GM21529 (cell line): ENCODE results near the gene DYRK3.
A peak's percentile ranks its signal among the peaks of the same experiment; 100 is the strongest.

Source experiments
- ATAC-seq: cut with Tn5 transposase; IDR thresholded peaks from one replicate; pipeline ENCODE4 v1.9.1; 2021; ENCODE audit not compliant: unreplicated experiment

DYRK3 gene

DNA sequence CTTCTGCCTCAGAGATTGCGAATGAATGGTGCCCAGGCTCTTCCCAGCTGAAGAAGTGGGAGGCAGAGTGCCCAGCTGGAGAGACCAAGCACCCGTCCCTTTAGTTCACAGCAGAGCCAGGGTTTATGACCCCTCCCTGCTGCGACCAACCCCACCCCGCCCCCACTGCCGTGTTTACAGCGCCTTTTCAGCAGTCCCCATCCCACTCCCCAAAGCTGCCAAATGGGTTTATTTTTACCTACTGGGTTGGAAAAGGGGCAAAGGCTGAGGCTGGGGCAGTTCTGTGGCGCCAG, 23.6 kb downstream of the DYRK3 start:
- ATAC-seq = no peak

DNA sequence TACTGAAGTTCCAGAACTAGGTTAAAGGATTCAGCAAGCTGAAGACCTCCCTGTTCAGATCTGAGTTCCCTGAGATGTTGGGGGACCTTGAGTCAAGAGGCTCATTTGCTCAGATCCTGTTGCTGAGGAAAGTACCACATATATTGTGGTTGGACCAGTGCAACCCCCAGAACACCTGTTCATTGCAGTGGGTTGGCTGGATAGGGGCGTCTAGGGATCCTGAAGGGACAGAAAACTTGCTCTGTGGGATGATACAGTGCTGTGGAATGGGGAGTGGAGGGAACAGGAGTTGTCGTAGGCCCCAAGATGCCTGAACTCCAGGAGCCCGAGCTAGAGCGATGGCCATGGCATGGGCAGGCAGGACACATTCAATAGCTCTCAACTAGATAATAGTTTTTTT, 24.8 kb downstream of the DYRK3 start:
- no peak for ATAC-seq

DNA sequence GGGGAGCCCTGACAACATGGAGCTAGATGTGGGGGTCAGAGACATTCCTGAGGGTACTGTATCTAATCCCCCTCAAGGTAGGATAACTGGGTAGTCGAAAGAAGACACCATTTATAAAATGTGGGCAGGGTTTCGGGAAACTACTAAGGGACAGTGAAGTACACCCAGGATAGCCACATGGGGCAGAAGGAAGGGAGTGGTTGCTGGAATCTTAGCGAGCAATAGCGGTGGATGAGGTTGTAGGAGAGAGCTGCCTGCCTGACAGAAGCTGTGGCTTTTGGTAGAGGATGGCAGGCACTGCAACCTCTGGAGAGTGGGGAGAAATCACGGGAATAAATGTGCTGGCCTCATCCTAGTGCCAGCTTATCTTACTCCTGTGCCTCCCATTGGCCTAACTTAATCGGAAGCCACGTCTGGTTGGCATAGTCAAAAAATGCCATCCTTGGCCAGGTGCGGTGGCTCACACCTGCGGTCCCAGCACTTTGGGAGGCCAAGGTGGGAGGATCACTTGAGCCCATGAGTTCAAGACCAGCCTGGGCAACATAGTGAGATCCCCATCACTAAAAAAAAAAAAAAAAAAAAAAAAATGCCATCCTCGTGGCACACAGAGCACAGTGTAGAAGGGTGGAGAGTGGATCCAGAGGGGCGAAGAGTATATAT, 26.0 kb downstream of the DYRK3 start:
- ATAC-seq = no peak

DNA sequence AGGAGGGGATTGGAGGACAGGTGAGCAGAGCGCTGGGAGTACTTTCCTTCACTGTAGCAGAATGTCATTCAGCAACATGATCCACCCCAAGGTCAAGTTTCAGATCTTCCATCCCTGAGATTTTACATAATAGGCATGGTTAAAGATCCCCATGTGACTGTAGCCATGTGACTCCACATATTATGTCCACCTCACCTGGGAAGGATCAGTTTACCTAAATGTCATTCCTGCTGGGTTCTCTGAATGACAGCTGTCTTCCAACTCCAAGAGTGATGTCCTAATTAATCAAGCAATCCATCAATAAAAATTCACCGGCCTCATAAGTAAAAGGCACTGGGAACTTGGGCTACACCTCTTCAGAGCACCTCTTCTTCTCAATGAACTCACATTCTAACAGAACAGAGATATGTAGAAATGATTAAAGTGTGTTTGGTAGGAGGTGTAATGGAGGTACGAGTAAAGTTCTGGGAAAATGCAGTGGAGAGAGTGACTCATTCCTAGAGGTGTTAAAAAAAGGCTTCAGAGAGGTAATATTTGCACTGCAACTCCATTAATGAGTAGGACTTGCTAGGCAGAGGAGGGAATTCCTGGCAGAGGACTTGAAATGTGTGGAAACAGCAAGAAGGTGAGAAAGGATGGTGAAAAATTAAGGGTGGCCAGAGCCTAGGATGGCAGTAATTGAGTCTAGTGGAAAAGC, 27.2 kb downstream of the DYRK3 start:
- ATAC-seq = no peak

DNA sequence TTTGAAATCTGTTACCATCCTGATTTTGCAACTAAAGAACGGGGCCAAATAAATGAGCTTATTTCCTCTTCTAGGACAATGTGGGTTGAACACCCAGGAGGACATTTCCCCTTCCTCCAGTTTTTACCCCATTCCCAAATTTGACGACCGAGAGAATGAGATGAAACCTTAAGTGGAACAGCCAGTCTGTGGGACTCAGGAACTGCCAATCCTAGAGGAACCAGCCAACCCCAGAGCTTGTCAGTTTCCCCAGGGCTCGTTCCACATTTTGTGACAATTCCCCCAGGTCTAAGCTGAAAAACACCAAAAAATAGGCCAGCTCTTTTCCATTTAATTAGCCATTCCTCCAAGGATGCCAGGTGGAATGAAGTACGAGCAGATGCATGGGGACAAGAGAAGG, 28.0 kb downstream of the DYRK3 start:
- no peak for ATAC-seq

DNA sequence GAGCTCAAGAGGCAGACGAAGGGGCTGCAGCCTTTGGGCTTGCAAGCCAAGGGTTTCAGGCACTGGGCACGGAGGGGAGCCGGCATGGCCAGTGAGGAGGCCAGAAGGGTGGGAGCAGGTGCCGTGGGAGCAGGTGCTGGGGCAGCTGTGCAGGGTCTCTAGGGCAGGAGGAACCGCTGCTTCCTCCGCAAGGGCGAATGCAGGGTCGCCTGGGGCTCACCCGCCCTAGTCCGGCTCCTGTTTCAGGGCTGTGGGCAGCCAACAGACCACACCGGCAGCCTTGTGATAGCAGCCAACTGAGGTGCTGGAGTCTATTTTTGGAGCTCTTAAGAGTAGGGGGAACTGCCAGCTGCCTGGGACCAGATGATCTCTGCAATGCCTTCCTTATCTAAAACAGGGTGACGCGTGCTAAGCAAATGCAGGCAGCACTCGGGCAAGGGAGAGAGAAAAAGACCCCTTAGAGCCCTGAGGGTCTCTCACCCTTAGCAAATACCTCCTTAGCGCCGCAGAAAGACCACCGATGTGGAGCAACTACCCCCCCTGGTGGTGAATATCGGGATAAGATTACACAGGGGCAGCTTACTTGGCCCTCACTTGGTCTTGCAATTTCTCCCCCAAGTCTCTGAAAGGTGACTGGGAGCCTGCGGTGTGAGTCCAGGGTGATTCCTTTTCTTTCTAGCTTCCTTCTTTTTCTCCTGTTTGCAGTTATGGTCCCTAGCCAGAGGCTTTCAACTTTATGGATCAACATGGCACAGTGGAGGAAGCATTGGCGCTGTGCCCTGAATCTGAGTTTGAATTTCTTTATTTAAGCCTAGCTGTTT, 28.7 kb downstream of the DYRK3 start:
- peak; percentile 68 for ATAC-seq

DNA sequence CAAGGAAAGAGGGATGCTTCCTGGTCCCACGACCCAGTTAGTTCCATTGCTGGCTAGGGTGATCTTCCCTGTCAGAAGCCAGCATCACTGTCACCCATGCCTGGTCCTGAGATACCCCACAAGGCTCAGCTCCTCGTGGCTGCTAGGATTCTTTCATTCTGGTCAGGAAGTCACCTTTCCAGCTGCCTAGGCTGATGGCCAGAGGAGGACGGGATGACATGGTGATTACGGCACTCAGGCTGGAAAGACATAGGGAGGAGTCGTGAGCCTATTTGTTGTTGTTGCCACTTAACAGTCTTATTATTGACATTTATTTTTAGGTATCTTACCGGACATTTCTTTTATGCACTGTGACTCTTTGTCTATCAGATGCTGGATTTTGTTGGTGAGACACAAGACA, 29.4 kb downstream of the DYRK3 start:
- no peak for ATAC-seq

DNA sequence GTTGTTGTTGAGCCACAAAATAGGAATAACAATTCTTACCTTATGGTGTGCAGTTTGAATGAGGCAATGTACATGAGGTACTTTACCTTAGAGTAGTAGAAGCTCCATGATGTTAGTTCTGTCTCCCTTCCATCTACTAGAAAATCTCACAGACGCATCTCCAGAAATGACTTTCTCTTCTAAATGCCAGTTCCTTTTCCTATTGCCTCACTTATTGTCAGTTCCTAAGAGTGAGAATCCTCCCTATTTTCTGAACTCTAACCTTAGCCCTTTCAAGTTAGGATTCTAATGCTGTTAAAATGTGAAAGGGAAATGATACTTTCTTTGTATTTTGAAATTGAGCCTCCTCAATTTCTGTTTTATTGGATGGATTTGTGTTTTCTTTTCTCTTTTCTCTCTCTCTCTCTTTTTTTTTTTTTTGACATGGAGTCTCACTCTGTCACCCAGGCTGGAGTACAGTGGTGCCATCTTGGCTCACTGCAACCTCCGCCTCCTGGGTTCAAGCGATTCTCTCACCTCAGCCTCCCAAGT, 30.8 kb downstream of the DYRK3 start:
- no peak for ATAC-seq

DNA sequence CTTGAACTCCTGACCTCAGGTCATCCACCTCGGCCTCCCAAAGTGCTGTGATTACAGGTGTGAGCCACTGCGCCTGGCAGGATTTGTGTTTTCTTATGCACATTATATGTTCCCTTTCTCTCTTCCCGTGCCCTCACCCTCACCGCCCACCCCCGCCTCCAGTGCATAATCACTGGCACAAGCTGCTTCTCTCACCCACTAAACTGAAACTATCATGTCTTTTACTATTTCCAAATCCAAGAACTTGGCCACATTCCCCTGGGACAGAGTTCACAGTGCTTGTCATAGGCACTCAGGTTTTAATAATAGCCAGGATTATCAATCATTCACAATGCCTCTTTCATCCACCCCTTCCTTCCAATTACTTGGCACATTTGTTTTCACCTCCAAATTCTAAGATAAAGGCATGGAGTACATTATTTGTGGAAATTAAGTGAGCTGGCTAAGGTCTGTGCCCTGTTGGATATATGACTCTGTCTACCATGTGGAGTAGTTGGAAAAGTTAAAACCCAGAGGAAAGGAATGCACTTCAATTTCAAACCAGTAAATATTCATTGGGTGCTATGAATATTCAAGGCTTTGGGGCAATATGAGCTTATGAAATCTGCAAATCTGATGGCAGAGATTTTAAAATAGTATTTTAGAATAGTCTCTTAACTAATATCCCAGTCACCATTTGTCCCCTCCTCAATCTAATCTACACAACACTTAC, 31.8 kb downstream of the DYRK3 start:
- no peak for ATAC-seq

DNA sequence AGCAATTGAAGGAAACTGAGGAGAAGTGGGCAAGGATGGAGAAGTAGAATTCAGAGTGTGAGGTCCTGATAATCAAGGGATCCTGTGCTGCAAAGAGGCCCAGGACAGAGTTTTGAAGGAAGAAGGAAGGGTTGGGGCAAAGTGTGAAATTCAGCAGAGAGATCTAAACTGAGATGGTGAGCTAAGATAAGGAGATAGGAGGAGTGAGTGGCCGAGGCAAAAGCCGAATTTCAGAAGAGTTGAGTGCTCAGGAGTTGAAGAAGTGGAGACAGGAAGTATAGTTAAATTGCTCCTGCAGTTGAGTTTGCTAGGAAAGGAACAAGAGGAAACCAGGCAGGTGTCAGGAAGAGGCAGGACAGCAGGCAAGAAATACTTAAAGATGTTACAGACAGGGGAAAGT, 33.0 kb downstream of the DYRK3 start:
- no peak for ATAC-seq

DNA sequence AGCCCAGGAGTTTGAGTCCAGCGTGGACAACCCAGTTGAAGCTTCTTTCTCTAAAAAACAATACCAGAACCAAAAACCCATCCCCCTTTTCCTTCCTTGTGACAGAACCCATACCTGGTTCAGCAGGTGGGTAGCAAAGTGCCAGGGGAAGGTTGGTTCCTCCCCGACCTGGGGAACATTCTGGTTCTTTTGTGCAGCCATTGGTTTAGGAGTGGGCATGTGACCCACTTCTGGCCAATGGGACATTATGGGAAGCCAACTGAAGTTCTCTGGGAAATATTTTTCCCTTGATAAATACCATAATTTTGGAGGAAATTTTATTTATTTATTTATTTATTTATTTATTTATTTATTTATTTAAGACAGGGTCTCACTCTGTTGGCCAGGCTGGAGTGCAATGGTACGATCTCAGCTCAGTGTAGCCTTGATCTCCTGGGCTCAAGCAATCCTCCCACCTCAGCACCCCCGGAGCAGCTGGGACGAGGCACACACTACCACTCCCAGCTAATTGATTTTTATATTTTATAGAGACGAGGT, 33.6 kb downstream of the DYRK3 start:
- no peak for ATAC-seq

DNA sequence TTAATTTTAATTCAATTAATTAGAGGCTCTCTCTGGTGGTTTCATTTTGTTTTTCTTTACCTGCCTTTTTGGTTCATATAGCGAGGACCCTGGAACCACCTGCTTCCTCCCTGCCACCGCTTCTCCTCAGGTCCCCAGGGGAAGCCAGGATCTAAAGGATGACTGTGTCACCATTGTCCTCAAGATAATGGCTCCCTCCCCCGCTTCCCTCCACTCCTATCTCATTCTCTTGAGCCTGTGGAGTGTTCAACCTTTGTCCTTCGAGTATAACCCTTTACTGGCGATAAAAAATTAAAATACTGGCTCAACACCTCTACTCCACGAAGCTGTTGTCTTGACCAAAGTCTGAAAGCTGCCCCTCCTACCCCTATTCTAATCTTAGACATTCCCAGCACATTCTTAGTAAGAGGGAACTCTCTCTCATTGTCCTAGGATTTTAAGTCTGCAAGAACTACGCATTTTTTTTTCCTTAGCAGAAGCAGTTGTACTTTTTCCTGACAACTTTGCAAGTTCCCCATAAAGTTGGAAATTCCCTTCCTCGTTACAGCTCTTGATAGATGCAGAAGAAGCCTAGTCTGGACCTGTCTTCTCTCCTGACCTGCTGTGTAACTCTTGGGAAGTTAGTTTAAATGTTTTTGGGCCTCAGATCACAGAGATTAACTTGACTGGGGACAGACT, 36.8 kb downstream of the DYRK3 start:
- no peak for ATAC-seq

DNA sequence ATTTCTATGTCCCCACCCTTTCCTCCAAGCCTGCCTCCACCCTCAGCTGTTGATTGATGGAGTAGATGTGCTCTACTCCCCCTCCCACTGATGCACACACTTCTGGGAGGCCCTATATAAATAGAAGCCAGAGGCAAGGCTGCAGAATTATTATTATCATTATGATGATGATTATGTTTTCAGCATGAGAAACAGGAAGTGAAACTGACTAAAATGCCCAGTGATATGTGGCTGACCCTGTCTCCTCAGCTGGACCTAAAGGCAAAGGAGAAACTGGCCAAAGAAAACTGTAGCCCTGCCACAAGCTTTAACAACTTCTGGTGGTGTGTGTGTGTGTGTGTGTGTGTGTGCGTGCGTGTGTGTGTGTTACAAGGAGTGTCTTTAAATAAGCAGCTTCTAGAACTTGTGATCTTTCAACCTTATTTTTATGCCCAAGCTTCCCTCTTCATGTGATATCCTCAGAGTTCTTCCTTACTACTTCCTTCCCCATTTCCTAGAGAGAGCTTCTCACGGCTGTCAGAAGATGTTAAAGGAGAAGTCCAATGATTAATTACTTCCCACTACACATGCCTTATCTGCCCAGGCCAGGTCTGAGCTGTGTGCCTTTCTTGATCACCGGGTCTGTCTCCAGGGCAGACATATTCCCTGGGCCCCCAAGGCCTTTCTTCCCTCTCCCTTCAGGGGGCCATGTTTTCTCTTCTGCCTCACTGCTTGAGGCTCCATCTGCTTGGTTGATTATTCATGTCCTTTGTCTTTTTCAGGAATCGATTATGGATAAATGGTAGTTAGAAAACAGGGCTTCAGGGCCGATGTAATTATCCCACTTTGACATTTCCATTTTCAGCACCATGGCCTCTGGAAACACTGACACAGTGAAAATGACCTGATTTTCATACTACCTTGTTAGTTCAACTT, 37.8 kb downstream of the DYRK3 start:
- no peak for ATAC-seq

DNA sequence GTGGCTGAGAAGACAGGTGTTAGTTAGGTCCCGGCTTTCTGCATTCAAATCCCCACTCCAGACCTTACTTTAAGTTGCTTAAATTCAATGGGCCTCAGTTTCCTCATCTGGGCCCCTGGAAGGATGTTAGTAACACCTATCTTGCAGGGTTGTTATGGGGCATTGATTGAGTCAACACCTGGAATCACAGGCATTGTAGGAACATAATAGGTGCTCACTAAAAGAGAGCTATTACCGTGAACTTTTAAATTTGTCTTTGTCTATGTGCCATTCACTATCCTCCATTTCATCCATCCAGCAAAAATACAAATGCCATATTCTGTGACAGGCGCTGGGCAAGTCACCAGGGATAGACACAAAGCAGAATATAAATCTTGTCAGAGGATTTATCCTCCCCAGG, 38.9 kb downstream of the DYRK3 start:
- no peak for ATAC-seq

DNA sequence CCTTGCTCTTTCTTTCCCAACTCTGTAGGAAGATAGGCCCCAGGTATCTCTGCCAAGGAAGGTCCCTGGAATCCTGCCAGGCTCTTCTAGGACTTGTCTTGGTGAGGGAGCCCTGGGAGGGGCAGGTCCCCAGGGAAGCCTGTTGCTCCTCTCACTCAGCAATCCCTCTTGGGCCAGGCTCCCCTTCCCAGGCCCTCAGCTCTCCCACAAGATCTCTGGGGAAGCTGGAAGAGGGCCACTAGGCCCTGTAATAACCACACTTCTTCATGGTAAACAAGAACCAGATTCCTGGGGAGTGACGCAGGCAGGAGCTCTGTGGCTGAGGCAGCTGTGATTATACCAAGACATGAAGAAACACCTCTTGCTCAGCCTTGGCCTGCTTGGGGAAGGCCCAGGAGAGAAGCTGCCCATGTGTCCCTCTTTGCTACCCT, 39.4 kb downstream of the DYRK3 start:
- no peak for ATAC-seq

DNA sequence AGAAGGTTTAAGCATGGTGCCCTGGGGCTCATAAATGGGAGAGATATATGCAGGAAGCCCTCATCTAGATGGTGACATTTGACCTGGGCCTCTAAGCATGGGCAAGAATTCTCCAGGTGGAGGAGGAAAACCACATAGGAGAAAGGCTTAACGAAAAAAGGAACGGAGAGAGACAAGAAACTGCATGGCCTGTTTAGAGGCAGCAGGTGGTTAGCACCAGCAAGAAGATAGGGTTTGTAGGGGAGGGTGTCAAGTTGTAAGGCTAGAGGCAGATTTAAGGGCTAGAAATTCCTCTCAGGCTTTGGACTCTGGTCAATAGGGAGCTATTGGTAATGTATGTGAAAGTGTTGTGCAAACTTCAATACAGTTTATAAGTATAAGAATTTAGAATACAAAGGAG, 41.2 kb downstream of the DYRK3 start:
- no peak for ATAC-seq

DNA sequence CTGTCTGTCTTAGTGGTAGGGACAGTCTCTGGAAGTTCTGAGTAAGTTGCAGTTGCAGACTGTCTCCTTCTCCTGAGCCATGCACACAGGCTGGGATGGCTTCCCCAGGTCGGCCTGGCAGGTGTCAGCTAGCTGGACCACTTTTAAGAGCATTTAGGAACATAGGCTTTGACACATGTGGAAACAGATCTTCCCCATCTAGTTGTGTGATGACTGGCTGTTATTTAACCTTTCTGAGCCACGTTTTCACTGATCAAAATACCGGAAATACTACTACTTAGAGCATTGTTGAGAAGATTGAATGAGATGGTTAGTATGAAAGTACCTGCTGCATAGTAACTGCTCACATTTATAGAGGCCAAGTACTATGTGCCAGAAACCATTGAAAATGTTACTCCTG, 43.2 kb downstream of the DYRK3 start:
- ATAC-seq = no peak

DNA sequence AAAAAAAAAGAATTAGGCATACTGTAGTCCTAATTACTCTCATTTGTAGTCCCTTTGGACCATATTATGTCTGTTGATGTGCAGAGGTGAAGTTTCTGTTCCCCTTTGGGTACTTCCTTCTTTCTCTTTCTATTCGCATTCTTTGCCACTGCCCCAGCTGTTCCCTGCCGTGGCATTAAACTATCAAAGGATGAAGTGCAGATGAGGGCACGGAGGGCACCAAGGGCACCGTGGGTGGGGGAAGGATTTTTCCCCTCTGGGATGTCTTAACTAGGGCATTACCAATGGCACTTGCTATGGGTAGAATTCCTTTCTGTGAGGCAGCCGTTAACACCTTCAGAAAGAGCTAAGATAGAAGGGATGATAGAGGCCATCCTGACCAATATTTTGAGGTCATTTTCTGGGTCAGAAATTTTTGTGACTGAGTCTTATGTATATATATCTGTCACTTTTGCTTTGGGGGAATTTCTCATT, 44.4 kb downstream of the DYRK3 start:
- peak; percentile 84 for ATAC-seq

DNA sequence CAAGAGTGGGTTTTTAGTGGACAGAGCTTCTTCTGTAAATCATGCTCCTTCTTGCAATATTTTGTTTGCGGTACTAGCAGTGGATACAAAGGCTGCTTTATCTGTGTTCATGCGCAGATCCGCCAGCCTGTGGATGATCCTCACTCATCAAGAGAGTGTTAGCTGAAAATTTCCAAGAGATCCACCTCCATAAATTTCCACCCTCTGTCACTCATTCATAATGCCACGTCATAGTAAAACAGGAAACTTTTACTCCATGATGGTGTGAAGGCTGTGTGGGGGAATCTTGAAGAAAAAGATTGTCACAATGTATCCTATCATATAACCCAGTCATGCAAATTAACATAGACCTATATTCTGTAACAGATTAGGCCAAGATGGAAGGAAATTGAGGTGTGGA, 44.9 kb downstream of the DYRK3 start:
- no peak for ATAC-seq
